Endothelial cell of coronary artery (primary cell): Measurements from ENCODE around the gene PRPF6. TPM values are rescaled to one million over a fixed set of nuclear protein-coding genes. Genes with fewer than 3 reads are reported as not detected.

Experiments
- total RNA-seq: library from RNA; depleted of rRNA; stranded (reverse); fragments of >200 nt; gene quantifications from 2 replicates; pipeline ENCODE4 v1.2.3, GENCODE V29; 2014

PRPF6 gene, protein sequence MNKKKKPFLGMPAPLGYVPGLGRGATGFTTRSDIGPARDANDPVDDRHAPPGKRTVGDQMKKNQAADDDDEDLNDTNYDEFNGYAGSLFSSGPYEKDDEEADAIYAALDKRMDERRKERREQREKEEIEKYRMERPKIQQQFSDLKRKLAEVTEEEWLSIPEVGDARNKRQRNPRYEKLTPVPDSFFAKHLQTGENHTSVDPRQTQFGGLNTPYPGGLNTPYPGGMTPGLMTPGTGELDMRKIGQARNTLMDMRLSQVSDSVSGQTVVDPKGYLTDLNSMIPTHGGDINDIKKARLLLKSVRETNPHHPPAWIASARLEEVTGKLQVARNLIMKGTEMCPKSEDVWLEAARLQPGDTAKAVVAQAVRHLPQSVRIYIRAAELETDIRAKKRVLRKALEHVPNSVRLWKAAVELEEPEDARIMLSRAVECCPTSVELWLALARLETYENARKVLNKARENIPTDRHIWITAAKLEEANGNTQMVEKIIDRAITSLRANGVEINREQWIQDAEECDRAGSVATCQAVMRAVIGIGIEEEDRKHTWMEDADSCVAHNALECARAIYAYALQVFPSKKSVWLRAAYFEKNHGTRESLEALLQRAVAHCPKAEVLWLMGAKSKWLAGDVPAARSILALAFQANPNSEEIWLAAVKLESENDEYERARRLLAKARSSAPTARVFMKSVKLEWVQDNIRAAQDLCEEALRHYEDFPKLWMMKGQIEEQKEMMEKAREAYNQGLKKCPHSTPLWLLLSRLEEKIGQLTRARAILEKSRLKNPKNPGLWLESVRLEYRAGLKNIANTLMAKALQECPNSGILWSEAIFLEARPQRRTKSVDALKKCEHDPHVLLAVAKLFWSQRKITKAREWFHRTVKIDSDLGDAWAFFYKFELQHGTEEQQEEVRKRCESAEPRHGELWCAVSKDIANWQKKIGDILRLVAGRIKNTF
- total RNA-seq: 76.2 and 81.9 TPM in 2 replicates

DNA sequence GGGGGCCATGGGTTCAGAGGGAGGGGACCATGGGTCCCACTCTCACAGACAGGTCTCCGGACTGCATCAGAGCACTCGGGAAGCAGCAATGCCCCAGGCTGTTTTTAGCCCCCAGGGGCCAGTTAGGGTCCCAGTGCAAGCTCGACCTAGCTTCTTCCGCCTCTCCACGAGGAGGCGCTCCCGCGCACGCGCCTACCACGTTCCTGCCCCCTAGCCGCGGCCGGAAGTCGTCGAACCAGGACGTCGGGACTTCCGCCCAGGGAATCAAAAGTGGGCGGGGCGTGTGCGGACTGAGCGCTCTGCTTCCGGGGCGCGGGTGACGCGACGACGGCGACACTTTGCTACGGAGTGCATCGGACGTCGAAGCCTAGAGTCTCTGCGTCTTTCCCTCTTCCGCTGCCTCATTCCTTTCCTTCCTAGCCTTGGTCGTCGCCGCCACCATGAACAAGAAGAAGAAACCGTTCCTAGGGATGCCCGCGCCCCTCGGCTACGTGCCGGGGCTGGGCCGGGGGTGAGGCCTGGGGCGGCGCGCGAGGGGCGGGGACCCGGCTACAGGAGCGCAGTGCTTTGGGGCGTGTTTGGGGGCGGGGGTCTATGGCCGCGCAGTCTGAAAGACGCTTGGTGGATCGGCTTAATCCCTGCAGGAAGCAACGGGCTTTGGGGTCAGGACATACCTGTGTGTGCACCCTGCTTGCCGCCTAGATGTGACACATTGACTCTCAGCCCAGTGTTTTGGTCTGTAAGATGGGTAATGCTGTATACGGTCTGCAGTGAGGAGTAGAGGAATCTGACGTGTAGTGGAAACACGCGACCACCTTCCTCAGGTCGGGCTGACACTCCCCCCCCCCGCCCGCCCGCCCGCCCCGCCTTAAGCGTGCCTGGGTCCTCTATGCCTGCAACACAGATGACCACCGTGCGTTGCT lies at the start of gene PRPF6:
Gene PRPF6 (plus strand): TSS at position 327 of the 923 bp plus-strand sequence. CDS start 114 bp downstream, at position 441.

DNA sequence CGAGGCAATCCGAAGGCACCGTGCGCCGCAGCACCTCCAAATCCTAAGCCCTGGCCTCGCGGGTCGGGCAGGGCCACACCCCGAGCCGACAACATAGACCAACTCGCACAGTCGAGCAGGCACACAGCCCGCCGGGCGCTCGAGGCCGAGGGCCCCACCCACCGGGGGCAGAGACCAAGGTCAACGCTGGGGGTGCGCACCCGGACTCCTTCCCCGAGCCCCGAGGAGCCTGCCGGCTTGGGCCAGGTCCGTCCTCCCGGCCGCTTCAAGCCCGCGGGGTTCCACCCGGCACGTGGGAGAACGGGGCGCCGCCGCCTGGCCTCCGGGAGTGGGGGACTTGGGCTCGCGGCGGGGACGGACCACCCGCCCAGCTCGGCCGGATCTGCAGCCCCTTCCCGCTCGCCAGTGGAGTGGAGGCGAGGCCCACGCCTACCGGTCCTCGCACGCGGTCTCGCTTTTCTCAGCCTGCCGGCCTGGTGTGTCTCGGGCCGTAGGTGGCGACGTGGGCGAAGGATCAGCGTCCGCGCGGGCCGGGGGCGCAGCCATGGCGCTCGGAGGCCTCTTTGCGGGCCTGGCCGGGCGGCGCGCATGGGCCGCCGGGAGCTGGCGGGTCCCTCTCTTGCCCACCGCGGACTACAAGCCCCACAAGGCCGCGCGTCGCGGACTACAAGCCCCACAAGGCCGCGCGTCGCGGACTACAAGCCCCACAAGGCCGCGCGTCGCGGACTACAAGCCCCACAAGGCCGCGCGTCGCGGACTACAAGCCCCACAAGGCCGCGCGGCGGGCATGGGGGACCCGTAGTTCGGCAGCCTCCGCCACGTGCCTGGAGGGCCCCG lies 24.9 kb upstream of the PRPF6 start, which contains the start of gene UCKL1:
Gene UCKL1 (minus strand): TSS at position 590 of the 837 bp plus-strand sequence. CDS start 44 bp downstream, at position 546.

DNA sequence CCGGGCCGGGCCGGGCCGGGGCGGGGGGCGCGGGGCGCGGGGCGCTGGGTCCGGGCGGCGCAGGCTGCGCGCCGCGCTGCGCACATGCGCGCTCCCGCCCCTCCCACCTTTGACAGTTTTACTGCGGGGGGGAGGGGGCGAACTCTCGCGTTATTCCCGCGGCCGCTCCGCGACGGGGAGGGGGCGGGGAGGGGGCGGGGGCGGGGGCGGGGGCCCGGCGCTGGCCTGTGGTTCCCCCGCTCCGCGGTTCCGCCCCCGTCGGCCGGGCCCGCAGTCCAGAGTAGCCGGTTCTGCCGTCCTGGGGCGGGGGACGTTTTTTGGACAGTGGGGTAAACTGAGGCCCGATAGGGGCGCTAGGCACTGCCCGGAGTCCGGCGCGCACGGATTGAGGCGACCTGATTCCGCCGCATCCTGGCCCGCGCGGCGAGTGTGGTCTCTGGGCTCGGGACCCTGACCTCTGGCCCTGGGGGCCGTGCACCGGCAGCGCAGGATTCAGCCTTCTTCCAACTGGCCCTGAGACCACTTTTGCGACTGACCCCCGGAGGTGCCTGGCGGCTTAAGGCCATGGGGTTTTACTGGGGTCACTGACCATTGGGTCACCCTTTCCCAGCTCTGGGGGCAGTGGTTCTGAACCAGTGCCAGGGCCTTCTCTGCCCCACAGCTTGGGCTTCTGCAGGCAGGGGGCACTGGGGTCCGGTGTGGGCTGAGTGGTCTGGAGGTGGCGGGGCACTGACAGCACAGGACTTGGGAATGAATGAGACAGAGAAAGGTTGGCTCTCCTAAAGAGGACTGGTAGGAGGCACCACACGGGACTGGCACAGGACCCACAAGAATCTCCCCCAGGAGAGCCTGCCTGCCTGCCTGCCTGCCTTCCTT lies 10.9 kb upstream of the PRPF6 start, which contains the start of gene ZNF512B:
Gene ZNF512B (minus strand): TSS at position 93 of the 876 bp plus-strand sequence. CDS start 1,980 bp downstream, outside the sequence.

GRCh38 chr20:63979557-63980316 lies 1.2 kb upstream of the PRPF6 start, which contains the start of gene SAMD10:
Gene SAMD10 (minus strand): TSS chr20:63979642. CDS start chr20:63979467, 175 bp downstream.

DNA sequence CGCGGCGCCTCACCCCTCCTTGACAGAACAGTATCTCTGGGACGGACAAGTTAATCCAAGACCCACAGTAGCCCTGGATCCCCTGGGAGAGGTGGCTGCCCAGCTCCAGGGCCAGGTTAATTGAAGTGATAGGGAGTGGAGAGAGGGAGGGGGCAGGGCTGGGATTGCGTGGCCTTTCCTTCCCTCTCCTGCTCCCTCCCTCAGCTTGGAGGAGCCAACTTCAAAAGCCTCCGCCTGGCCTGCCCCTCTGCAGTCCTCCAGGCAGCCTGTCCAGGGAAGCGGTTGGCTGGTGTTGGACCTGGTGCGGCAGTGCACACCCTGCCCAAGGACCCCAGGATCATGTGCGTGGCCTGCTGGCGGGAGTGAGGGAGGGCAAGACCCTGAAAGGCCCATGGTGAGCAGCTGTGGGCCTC lies 55.0 kb downstream of the PRPF6 start, which contains the start of gene C20orf204:
Gene C20orf204 (plus strand): TSS at position 250 of the 413 bp plus-strand sequence. CDS start 142 bp downstream, at position 392.

GRCh38 chr20:64049060-64049877 lies 68.3 kb downstream of the PRPF6 start, which contains the start of gene SOX18:
Gene SOX18 (minus strand): TSS chr20:64049639. CDS start chr20:64049516, 123 bp downstream.

GRCh38 chr20:64062596-64063388 lies 81.9 kb downstream of the PRPF6 start, which contains the start of gene TCEA2:
Gene TCEA2 (plus strand): TSS chr20:64063198. CDS start chr20:64063313, 115 bp downstream.

GRCh38 chr20:64079273-64080012 lies 98.5 kb downstream of the PRPF6 start, which contains the start of gene RGS19:
Gene RGS19 (minus strand): TSS chr20:64079518. CDS start chr20:64076886, 2,632 bp downstream.

GRCh38 chr20:64080013-64080812 lies 99.3 kb downstream of the PRPF6 start, which contains the start of gene OPRL1:
Gene OPRL1 (plus strand): TSS chr20:64080082. CDS start chr20:64092721, 12,639 bp downstream.

Other genes starting within 250 kb of the PRPF6 start
- 2.2 and 4.3 TPM in 2 replicates for gene LIME1, start 244.5 kb upstream of the PRPF6 start, total RNA-seq
- gene SLC2A4RG, start 241.4 kb upstream of the PRPF6 start, total RNA-seq: 12.4 and 12.5 TPM in 2 replicates
- 7.8 and 12.8 TPM in 2 replicates for gene ZBTB46, start 149.9 kb upstream of the PRPF6 start, total RNA-seq
- gene ABHD16B, start 119.6 kb upstream of the PRPF6 start, total RNA-seq: not detected in 2 replicates
- 101 and 131 TPM in 2 replicates for gene TPD52L2, start 115.9 kb upstream of the PRPF6 start, total RNA-seq
- gene DNAJC5, start 86.0 kb upstream of the PRPF6 start, total RNA-seq: 82.5 and 84.7 TPM in 2 replicates
- gene UCKL1, start 24.7 kb upstream of the PRPF6 start, total RNA-seq: 25.3 and 29.2 TPM in 2 replicates
- 9.9 and 10.3 TPM in 2 replicates for gene ZNF512B, start 11.2 kb upstream of the PRPF6 start, total RNA-seq
- gene SAMD10, start 1.5 kb upstream of the PRPF6 start, total RNA-seq: 1.8 and 2.2 TPM in 2 replicates
- 1.9 TPM in 2 replicates for gene C20orf204, start 55.0 kb downstream of the PRPF6 start, total RNA-seq
- gene SOX18, start 68.5 kb downstream of the PRPF6 start, total RNA-seq: 16.0 and 23.7 TPM in 2 replicates
- 25.1 and 39.3 TPM in 2 replicates for gene TCEA2, start 82.1 kb downstream of the PRPF6 start, total RNA-seq
- gene RGS19, start 98.4 kb downstream of the PRPF6 start, total RNA-seq: 17.0 and 17.5 TPM in 2 replicates
- 1.3 and 2.6 TPM in 2 replicates for gene OPRL1, start 99.0 kb downstream of the PRPF6 start, total RNA-seq
- not detected in 2 replicates for gene LKAAEAR1, start 103.3 kb downstream of the PRPF6 start, total RNA-seq
- not detected in 2 replicates for gene NPBWR2, start 126.4 kb downstream of the PRPF6 start, total RNA-seq
- gene MYT1, start 183.3 kb downstream of the PRPF6 start, total RNA-seq: not detected in 2 replicates